Measurements from ENCODE around the gene PIGK.
"Not testable (repeated sequence)": the region's sequence is repeated elsewhere in the genome, so short reads cannot be mapped to it uniquely, and the experiment has no call there.

PIGK gene

GRCh38 chr1:77219166-77219887 lies at the start of gene PIGK:
Gene PIGK, minus strand, starts transcription at chr1:77219430. Its CDS starts 28 bp downstream, at chr1:77219402.
- peak; percentile 88 for DNase-seq

DNA sequence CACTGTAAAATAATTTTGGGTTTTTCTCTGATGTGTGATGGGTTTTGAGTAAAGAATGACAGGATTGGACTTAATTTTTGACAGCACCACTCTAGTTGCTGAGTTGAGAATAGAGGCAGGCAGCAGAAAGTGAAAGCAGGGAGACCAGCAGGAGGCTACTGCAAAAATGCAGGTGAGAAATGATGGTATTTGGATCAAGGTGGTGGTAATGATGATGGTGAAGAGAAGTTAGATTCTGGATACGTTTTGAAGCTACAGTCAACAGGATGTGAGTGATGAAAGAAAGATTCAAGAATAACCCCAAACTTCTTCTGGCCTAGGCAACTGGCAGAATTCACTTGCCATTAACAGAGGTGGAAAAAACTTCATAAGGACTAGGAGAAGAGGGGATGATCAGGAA lies 47.8 kb upstream of the PIGK start:
- no peak for DNase-seq

DNA sequence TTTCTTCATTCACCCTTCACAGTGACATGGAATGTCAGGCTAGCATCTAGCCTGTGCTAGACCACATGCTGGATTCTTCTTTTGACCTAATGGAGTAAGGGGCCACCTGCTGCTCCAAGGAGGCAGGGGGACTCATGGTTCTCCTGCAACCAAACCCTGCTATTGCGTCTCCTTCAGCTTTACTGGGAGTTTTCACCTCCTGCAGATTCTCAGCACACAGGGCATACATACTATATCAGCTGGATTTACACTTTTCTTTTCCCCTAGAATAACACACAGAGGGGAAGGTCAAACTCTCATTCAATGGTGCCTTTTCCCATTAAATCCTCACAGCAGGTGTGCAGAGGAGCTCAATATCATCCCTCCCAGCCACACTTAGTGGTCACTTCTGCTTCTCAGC lies 46.0 kb upstream of the PIGK start:
- no peak for DNase-seq

- DNase-seq: no peak
Measured at GRCh38 chr1:77263708-77264107, 44.5 kb upstream of the PIGK start.

GRCh38 chr1:77253211-77253610 lies 34.0 kb upstream of the PIGK start:
- DNase-seq: no peak

GRCh38 chr1:77250126-77250525 lies 30.9 kb upstream of the PIGK start:
- DNase-seq: no peak

DNA sequence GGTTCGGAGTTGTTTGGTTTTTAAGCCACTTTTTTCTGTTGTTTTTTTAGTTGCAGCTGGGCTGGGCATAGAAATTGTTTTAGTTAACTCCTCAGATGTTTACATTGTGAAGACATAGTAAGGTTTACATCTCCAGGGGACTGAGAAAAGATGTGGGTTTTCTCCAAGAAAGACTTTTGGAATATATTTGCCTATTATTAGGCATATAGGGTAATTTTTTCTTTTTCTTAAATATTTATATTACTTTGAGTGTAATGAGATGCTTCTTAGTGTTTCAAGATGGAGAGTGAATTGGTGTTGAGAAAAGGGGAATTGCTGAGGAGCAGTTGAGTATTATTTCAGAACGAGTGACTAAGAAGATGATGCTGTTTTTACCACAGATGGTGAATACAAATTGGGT lies 26.6 kb upstream of the PIGK start:
- no peak for DNase-seq

- DNase-seq: no peak
Measured at GRCh38 chr1:77239311-77239710, 20.1 kb upstream of the PIGK start.

DNA sequence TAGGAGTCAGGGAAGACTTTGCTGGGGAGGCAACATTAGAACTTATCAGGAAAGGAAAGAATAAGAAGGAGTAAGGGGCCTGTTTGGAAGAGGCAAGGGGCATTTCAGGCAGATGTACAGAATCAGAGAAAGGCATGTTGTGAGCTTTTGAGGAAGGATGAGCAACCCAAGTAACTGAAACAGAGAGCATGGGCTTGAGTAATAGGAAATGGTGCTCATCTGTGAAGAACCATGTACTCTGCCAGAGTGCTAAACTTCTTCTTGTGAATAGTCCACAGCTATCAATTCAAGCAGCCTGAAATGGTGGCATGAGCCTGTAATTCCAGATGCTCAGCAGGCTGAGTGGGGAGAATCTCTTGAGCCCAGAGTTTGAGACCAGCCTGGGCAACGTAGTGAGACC lies 19.2 kb upstream of the PIGK start:
- no peak for DNase-seq

- no peak for DNase-seq
Measured at GRCh38 chr1:77234943-77235342, 15.7 kb upstream of the PIGK start.

- DNase-seq: no peak
Measured at GRCh38 chr1:77234096-77234495, 14.9 kb upstream of the PIGK start.

DNA sequence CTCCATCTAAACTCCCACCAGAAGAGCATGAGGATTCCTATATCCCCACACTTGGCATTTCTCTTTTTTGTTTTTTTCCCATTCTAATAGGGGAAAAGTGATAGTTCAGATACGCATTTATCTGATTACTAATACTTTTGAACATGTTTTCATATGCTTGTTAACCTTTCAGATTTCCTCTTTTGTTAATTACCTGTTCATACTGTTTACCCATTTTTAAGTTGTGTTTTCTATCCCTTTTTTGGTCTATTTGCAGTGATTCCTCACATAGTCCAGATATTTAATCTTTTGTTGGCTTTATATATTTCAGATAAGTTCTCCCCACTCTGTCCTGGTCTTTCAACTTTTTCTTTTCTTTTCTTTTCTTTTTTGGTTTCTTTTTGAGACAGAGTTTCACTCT lies 13.6 kb upstream of the PIGK start:
- DNase-seq: no peak

GRCh38 chr1:77230051-77230450 lies 10.8 kb upstream of the PIGK start:
- DNase-seq: no peak

DNA sequence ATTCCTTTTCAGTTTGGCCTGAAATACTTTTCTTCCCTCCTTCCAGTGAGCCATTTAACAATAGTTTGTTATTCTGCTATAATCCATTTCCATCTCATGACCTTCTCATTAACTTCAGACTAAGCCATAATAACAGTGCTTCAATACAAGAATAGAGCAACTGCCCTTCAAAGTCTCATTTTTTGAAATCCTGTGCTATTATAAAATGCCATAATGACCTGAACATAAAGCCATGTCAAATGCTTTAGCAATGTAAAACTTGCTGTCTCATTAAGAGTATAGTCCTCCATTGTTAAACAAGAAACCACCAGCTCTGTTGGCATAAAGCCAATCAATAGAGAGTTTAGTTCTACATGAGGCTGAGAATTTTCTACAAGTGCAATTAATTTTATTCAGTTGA lies 9.6 kb upstream of the PIGK start:
- DNase-seq: no peak

- DNase-seq: no peak
Measured at GRCh38 chr1:77227381-77227780, 8.2 kb upstream of the PIGK start.

DNA sequence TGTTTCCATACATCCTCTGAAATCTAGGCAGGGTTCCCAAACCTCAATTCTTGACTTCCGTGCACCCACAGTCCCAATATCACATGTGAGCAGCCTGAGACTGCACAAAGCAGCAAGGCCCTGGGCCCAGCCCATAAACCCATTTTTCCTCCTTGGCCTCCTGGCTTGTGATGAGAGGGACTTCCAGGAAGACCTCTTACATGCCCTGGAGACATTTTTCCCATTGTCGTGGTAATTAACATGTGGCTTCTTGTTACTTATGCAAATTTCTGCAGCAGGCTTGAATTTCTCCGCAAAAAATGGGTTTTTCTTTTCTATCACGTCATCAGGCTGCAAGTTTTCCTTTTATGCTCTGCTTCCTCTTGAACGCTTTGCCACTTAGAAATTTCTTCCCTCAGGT lies 3.3 kb upstream of the PIGK start:
- DNase-seq: no peak

DNA sequence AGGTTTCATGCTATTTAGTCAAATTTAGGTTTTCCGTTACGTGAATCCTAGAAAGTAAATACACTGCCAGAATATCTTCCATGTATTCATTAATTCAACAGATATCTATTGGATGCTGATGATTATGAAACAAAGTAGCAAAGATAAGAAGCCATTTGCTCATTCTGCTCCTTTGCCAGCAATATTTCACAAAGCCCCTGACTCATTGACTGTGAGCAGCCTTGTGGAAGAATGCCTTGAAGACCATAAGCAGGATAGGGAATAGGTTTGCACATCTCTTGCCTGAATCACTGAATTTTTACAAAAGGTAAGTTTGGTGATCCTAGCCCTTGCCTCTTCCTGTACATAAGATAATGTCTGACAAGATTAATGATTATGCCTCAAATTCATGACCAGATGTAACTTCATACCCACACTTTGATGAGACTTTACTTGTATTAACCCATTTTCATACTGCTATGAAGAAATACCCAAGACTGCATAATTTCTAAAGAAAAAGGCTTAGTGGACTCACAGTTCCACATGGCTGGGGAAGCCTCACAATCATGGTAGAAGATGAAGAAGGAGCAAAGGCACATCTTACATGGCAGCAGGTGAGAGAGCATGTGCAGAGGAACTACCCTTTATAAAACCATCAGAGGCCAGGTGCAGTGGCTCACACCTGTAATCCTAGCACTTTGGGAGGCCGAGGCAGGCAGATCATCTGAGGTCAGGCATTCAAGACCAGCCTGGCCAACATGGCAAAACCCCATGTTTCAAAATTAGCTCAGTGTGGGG lies 1.6 kb upstream of the PIGK start:
- DNase-seq: no peak

- no peak for DNase-seq
Measured at GRCh38 chr1:77218477-77219165, 609 bp downstream of the PIGK start.

DNA sequence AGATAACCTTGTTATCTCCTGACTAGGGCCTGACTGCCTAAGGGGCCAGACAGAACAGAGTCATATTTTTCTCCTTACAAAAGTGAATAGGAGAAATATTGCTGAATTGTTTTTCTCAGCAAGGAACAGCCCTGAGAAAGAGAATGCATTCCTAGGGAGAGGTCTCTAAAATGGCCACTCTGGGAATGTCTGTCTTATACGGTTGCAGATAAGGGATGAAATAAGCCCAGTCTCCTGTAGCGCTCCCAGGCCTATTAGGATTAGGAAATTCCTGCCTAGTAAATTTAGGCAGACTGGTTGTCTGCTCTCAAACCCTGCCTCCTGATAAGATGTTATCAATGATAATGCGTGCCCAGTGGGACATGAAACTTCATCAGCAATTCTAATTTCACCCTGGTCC lies 15.2 kb downstream of the PIGK start:
- DNase-seq: not testable (repeated sequence)

DNA sequence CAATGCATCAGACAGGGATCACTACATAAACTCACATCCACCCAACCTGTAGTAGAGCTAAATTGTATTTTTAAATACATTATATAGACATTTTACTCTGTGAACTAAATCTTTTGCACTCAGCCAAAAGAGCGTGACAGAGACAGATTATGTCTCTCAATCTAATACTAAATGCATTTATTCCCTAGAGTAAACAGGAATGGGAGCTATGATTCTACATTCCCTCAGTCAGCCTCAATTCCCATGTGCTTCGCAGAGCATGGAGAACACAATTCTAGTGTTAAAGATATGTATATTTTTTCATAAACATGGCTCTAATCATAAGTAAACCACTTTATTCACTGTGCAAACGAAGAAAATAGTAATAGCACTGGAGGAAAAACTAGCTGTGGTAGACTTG lies 16.5 kb downstream of the PIGK start:
- no peak for DNase-seq

- no peak for DNase-seq
Measured at GRCh38 chr1:77200806-77201205, 18.4 kb downstream of the PIGK start.

DNA sequence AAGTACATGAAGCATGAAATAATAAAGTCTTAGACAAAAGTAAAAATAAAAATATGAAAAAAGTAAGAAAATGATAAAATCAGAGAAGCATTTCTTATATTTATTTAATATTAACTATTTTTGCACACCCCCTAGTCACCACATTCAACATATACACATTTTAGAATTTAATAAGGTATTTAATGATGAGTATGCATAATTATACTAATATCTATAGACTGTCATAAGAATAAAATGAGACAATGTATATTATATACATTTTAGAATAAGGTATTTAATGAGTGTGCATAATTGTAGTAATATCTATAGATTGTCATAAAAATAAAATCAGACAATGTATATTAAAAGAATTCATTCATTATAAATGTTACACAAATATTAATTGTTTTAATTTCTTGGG lies 18.9 kb downstream of the PIGK start:
- no peak for DNase-seq

- no peak for DNase-seq
Measured at GRCh38 chr1:77197351-77197750, 21.9 kb downstream of the PIGK start.

GRCh38 chr1:77193951-77194350 lies 25.3 kb downstream of the PIGK start:
- DNase-seq: no peak
